NCI-H1694 (cell line): ENCODE results near the gene OSBPL6.

ENCODE experiments used
- DNase-seq: peaks from one replicate; lab custom pipeline; 2025; lab: John Stamatoyannopoulos, UW

OSBPL6 gene

GRCh38 chr2:178238750-178239149 lies 44.4 kb downstream of the OSBPL6 start:
- no peak for DNase-seq

GRCh38 chr2:178241844-178242551 lies 47.7 kb downstream of the OSBPL6 start:
- peak; percentile 94 for DNase-seq

- DNase-seq: no peak
Measured at GRCh38 chr2:178242552-178242883, 48.2 kb downstream of the OSBPL6 start.

GRCh38 chr2:178243961-178244360 lies 49.6 kb downstream of the OSBPL6 start:
- no peak for DNase-seq

- no peak for DNase-seq
Measured at GRCh38 chr2:178244777-178245176, 50.5 kb downstream of the OSBPL6 start.

- DNase-seq: no peak
Measured at GRCh38 chr2:178246696-178247095, 52.4 kb downstream of the OSBPL6 start.

- no peak for DNase-seq
Measured at GRCh38 chr2:178247250-178247649, 52.9 kb downstream of the OSBPL6 start.

GRCh38 chr2:178250429-178250828 lies 56.1 kb downstream of the OSBPL6 start:
- DNase-seq: no peak

- no peak for DNase-seq
Measured at GRCh38 chr2:178251151-178251955, 57.0 kb downstream of the OSBPL6 start.

GRCh38 chr2:178256382-178257042 lies 62.2 kb downstream of the OSBPL6 start:
- no peak for DNase-seq

GRCh38 chr2:178257127-178257526 lies 62.8 kb downstream of the OSBPL6 start:
- DNase-seq: no peak

- no peak for DNase-seq
Measured at GRCh38 chr2:178258916-178259315, 64.6 kb downstream of the OSBPL6 start.

GRCh38 chr2:178263159-178263860 lies 69.0 kb downstream of the OSBPL6 start:
- DNase-seq: no peak

GRCh38 chr2:178264211-178264610 lies 69.9 kb downstream of the OSBPL6 start:
- no peak for DNase-seq

- no peak for DNase-seq
Measured at GRCh38 chr2:178265851-178266250, 71.5 kb downstream of the OSBPL6 start.

- DNase-seq: no peak
Measured at GRCh38 chr2:178266445-178266844, 72.1 kb downstream of the OSBPL6 start.

GRCh38 chr2:178267660-178268059 lies 73.3 kb downstream of the OSBPL6 start:
- no peak for DNase-seq

GRCh38 chr2:178268435-178268834 lies 74.1 kb downstream of the OSBPL6 start:
- DNase-seq: no peak

- no peak for DNase-seq
Measured at GRCh38 chr2:178269438-178270224, 75.3 kb downstream of the OSBPL6 start.

GRCh38 chr2:178270338-178270737 lies 76.0 kb downstream of the OSBPL6 start:
- no peak for DNase-seq

- DNase-seq: no peak
Measured at GRCh38 chr2:178271094-178271493, 76.8 kb downstream of the OSBPL6 start.
